ENCODE results near the gene SERTAD4.
"Not testable (repeated sequence)": the region's sequence is repeated elsewhere in the genome, so short reads cannot be mapped to it uniquely, and the experiment has no call there.

The SERTAD4 gene

DNA sequence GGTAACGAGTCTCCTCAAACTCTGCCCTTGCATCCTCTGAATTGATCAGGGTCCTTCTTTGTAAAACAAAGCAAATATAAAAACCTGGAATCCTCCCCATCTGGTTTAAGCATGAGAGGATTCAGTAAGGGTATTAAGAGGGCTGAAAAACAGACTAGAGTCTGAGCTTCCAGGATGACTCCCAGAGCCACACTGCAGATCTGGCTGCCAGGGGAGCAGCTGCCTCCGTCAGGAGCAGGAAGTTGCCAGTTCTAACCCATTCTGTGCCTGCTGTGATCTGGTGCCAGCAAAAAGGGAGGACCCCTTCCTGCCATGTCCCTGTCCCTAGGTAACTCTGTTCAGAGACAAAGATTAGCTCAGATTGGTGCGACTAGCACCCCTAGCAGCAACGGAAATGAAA, 27.5 kb downstream of the SERTAD4 start:
- peak; percentile 48 for DNase-seq (ENCODE audit: low spot score)

DNA sequence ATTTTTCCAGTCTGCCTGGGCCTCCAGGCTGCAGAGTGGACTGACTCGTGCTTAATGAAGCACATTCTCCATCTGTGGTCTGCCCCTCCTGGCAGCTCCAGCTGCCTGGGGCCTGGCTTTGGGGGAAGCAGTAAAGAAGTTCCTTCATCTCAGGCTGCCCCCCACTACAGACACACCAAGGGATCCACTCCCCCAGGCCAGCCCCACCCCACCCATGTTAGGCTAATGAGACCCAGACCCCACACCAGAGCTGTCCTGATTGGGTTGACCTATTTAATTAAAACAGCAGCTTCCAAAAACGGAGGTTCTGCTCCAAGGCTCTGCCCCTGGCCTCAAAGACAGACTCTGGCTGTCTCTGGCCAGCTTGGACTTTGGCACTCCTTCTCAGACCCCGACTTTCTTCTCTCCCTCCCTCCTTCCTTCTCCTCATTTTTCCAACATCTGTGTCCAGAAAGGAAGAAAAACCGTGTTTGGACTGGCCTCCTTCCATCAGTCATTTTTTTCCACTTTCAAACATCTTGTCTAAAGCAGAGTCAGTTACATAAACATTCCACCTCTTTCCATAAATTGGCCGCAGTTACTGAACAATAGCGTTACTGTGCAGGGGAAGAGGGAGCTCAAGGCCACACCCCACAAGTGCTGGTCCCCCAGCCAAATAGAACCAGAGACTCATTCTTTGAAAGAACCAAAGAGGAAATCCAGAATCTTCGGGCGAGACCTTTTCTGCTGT, 29.7 kb downstream of the SERTAD4 start:
- DNase-seq (ENCODE audit: low spot score): no peak

DNA sequence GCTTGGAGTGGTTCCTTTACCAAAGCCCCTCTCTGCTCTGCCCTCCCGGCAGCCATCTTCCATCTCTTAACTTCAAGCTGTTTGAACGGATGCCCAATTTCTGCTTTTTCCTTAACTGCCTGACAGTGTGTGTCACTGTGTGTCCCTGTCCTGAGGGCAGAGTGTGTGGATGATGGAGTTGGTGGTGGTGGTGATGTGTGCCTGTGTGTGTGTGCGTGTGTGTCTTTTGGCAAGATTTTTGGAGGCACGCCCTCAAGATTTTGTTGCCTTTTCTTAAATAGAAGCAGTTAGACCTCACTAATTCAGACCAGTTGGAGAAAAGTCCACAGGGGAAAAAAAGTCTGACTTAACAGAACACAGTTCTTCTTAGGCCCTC, 30.3 kb downstream of the SERTAD4 start:
- no peak for DNase-seq (ENCODE audit: low spot score)

DNA sequence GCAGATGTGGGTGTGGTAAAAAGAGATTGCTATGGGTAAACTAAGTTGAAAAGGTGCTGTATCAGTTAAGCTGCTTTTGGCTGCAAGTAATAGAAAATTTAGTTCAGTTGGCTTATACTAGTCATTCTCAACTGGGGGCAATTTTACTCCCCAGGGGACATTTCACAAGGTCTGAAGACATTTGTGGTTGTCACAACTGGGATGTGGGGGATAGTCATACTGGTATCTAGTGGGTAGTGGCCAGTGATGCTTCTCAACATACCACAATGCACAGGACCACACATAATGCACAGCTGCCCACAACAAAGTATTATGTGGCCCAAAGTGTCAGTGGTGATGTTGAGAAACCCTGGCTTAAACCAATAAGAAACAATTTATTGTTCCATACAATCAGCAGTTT, 31.4 kb downstream of the SERTAD4 start:
- no peak for DNase-seq (ENCODE audit: low spot score)

DNA sequence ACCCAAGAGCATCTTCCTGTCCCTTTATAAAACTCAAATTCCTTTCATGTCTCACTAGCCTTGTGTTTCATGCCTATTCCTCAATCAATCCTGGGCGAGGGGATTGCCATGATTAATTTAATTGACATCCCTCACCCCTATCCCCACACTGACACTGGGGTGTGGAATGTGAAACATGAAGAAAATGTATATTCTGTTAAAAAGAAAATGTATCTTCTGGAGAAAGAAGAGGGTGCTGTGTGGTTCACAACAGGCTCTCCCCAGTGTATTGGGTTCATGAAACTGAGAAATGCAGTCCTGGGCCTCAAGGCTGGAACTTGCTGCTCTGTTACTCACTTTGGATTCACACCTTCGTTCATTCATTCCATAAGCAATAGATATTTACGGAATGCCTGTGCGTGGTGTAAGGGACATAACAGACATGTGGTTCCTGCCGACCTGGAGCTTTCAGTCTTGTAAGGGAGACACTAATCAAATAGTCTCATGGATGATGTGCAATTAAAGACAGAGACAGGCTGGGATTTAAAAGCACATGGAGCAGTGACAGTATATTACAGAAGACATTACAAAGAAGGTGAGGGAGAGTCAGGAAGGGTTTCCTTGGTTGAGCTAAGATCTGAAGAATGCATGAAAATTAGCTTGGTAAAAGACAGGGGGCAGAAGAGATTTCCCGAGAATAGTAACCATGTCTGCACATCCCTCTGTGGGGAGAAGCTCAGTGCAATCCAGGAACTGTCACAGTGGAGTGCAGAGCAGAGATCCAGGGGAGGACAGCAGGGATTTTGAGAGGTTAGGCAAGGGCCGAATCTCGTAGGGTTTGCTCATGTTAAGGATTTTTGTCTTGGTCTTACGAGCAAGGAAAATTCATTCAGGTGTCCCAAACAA, 32.1 kb downstream of the SERTAD4 start:
- DNase-seq (ENCODE audit: low spot score): no peak

DNA sequence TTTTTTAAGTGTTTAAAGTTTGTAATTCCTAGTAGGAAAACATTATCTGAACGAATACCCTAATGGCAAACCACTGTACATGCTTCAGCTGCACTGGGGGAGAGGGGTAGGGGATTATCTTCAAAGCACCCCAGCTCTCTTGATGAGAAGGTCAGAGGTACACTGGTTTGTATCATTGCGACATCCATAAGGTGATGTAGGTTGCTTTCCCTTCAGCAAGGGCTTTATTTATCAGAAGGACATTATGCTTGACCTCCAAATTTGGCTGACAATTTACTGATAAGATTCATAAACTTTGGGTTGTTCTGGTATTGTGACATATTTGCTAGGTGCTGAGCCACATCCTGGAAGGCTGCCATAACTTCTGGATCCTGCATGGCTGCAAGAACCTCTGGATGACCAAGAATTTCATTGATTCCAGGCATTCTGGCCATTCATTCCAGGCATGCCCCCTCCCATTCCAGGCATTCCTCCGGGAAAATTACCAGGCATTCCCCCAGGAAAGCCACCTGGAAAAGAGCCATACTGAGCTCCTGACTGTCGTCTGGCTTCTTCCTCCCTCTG, 32.9 kb downstream of the SERTAD4 start:
- DNase-seq (ENCODE audit: low spot score): not testable (repeated sequence)

DNA sequence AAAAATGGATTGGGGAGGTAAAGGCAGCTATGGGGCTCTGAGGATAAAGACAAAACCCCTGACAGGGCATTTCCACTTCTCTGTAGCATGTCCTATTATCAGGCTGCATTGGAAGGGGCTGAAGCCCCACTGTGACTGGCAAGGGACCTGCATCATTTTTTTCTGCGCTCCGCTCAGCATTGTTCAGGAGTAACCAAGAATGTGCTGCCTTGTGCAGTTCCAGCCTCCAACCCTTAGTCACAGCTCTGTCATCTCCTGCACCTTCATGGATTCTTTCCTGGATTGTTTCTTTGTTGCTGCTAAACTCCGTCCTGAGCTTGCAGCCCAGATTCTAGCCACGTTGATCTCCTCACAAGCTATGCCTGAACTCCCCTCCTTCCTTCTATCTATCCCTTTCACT, 37.4 kb downstream of the SERTAD4 start:
- no peak for DNase-seq (ENCODE audit: low spot score)

DNA sequence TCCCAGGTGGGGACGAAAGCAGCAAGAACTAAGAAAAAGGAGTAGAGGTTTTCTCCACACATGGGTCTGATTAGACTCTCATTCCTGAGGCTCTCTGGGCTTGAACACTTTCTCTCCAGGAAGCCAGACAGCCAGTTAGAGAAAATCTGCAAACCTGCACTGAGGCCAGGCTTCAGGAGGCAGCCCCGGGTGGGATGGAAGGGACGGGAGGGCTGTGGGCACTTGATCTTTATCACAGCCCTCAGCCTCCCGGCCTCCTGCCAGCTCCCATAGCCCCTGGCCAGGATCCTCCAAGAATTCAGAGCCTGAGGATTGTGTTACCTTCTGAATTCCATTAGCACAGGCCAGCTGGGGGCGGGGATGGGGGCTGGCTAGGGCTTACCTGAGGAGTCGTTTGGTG, 40.1 kb downstream of the SERTAD4 start:
- DNase-seq (ENCODE audit: low spot score): no peak

DNA sequence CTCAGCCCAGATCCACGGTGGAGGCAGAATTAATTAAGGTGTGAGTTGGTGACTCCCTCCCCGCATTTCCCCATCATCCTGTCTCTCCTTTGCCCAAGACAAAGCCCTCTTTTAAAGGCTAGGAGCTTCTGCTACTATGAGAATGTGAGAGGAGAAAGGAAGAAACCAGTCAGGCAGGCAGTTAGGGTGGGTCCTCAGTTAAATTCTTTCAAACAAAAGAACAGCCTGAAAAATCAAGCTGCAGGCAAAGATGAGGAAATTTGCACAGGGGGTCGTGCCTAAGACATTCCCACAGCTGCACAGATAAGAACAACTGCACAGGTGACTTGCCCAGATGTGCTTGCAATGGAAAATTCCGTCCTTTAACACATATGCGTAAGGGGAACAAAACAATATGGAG, 47.6 kb downstream of the SERTAD4 start:
- DNase-seq (ENCODE audit: low spot score): no peak

DNA sequence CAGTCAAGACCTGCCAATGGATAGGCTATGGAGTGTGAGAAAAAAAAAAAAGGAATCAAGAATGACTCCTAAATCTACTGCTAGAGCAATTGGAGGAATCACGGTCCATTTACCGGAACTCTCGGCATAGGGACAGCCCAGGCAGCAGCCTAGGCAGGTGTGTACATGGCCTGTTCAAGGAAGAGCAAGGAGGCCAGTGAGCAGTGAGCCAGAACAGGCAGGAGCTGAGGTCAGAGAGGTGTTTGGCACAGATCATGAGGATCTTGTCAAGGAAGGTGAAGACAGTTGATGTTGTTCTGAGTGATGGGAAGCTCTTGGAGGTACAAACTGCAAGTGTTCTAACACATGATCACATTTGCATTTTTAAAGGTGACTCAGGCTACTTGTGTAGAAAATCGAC, 55.5 kb downstream of the SERTAD4 start:
- no peak for DNase-seq (ENCODE audit: low spot score)

DNA sequence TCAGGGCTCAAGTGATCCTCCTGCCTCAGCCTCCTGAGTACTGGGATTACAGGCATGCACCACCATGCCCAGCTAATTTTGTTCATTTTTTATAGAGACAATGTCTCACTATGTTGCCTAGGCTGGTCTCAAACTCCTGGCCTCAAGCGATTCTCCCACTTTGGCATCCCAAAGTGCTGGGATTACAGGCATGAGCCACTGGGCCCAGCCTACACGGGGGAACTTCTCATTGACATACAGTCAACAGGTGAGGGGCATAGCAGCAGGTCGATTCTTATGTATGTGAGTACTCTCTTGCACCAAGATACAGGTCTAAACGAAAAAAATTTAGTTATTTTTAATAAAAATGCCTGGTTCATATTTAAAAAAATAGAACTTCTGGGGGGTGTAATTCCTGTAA, 56.7 kb downstream of the SERTAD4 start:
- DNase-seq (ENCODE audit: low spot score): no peak

DNA sequence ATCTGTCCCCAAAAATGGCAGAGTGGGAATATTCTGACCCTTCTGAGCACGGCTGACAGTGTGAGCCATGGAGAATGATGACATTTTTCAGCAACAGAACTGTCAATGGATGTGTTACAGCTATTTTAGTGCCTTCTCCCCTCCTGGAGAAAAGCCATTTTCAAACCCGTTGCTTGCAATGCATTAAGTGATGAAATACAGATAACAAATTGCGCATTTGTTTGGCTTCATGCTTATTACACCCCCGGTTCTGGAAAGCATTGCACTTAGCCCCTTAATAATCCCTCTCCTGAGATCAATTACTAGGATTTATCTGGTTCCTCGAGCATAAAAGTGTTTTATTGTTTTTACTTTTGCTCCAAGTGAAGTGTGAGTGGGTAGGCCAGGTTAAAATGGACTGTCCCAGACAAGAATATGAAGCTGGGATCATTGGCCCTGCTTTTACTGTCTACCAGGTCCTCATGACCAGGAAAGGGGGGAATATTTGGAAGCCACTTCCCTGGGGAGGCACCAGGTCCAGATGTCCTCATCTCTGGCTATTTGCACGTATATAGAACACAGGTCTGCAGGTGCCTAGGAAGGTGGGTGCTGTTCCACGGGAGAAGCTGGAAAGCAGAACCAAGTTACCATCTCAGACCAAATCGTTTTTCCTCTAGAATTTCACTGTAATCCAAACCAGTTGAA, 58.6 kb downstream of the SERTAD4 start:
- no peak for DNase-seq (ENCODE audit: low spot score)

DNA sequence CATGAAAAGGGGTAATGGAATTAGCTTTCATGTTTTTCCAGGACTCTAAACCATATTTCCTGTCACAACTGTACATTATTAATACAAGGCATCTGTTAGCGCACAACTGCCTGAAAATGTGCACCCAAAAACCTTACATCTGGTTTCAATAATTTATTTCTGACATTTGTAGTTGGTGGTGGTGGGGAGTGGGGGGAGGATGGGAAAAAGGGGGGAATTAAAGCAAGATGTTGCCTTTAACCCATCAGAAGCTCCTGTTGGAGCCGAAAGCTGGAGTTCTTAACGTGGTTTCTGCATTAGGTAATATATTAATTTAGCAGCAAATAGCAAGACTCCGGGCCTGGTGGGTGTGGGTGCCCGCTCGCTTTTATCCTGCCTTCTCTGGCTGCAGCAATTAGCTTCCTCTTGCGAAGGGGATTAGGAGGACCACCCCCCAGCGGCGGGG, 59.2 kb downstream of the SERTAD4 start:
- DNase-seq (ENCODE audit: low spot score): no peak

DNA sequence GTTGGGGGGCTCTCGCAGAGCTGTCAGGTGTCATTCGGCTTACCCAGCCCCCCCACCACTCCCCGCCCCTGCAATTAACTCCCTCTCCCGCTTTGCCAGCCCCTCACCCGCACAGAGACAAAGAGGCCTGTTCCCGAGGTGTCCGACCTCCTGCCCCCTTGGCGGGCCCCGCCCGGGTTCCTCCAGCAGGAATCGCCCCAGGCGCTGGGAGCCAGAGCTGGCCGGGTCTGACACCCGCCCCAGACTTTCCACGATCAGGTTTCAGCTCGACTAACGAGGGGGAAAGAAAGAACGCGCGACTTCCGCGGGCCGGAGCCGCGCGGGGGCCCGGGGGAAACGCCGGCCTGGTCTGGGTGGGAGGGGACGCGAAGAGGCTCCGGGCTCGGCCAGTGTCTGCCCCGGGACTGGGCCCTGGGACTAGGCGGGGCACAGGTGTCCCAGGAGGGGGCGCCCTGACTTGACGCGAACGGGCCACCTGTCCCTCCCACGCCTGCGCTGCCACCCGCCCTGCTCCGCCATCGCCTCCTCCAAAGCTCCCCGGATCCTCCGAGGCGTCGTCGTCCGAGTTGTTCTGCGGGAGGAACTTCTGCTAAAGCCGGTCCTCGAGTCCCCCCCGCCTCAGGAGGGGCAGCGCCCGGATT, 59.8 kb downstream of the SERTAD4 start:
- DNase-seq (ENCODE audit: low spot score): peak; percentile 64

DNA sequence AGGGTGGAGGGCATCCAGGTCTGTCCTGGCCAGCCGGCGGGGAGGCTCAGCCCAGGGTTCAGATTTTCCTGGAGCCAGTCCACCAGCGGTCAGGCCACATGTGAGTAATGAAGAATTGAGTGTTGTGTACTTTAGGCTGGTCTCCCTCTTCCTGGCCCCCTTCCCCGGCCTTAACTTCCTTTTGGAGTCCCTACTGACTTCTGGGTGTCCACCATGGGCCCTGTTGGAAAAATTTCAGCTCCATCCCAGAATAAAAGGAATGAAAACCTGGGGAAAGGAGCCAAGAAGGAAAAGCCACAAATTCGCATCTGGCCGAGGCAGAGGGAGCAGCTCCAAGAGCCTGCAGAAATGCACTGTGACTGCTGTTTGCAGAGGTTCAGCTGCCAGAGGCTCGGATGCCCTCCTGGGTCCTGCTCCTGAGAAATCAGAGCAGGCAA, 60.6 kb downstream of the SERTAD4 start:
- DNase-seq (ENCODE audit: low spot score): no peak

DNA sequence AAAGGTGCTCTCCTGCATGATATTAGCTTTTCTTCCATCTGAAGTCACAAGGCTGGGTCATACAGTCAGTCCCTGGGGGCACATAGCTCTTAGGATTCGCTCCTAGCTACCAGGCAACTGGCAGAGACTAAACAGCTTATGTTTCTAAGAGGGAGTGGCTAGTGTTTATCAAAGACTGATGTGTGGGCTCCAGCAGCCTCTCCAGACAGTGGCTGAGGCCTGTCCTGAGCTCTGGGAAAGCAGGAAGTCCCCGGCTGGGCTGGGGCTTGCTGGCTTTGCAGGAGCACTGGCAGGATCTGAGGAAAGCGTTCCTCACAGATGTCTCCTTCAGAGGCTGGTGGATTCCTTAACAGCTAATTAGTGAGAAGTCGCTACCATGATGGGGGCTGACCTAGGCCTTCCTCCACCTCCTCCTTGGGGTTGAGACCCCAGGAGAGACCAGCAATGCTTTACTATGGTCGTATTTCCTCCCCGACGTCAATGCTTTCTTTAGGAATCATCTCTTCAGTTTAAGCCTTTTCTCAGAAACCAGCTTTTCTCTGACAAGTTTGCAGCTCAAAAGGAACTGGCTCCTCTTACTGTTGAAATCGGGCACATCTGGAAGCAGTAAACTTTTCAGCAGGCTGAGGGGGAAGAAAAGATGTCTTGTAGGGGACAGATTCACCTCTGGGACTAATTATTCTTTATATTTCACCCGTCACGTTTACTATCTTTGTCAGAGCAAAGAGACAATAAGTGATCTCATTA, 62.6 kb downstream of the SERTAD4 start:
- DNase-seq (ENCODE audit: low spot score): peak; percentile 80
